Measurements from ENCODE around the gene ZYX. TPM values are rescaled to one million over a fixed set of nuclear protein-coding genes. Genes with fewer than 3 reads are reported as not detected.

Gene ZYX
- total and polyA plus RNA-seq, 2 of the 13 experiments (the other 11 are each of a cell fraction or from before 2014, with no cell fraction given): 9.9 to 13.7 TPM

DNA sequence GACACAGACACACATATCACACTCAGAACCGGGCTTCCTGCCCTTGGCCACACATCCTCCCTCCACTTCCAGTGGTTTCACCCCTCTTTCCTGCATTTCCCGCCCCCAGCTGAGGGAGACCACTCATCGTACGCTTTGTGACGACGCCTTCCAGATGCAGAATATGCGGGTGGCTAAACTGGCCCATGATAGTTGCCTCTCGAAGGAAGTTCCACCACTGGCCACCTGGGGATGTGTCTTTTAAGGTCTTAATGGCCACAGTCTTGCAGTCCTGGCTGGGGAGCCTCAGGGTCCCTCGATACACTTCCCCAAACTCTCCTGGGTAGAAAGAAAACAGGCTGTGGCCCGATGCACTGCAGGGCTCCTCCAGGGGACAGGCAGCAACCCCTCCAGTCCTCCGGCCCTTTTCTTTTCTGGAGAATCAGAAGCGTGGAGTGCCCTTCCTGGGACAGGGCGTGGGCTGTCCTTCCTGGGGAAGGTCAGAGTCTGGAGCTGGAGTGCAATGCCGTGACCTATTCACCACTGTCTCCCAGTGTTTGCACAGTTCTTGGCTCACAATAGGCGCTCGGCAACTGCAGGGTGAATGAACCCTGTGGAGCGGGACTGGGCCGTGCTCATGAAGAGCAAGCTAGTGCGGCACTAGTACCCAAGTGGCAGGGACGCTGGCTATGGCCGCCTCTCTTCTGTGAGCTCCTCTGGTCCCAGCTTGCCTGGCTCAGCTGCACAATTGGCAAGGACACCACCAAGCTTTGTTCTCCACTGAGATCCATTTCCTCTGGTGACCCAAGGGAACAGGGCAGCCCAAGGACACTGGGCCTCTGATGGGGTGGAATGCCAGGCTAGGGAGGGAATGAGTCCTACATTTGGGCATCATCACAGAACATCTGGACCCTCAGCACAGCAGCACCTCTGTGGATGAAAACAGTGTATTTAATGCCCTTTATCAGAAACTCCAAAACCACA lies 14.3 kb downstream of the ZYX start (continued):
- no peak; the same call in 1 of the 2 replicates for TF ChIP-seq ZNF670 (CRISPR knock-in tag; IDR thresholded peaks at IDR 0.05; ENCODE audit: borderline replicate concordance)
- peak; percentile 95 for TF ChIP-seq SOX5 (CRISPR knock-in tag; IDR thresholded peaks at IDR 0.05; ENCODE audit: borderline replicate concordance)
- TF ChIP-seq ZNF256 (CRISPR knock-in tag; conservative IDR thresholded peaks at IDR 0.05): no peak
- TF ChIP-seq MAF1 (CRISPR knock-in tag; IDR thresholded peaks at IDR 0.05; ENCODE audit: borderline replicate concordance): peak; percentile 70; the same call in 1 of the 2 replicates
- peak; percentile 76 for TF ChIP-seq FOXO1 (CRISPR knock-in tag; IDR thresholded peaks at IDR 0.05)
- TF ChIP-seq, protein P1, sequence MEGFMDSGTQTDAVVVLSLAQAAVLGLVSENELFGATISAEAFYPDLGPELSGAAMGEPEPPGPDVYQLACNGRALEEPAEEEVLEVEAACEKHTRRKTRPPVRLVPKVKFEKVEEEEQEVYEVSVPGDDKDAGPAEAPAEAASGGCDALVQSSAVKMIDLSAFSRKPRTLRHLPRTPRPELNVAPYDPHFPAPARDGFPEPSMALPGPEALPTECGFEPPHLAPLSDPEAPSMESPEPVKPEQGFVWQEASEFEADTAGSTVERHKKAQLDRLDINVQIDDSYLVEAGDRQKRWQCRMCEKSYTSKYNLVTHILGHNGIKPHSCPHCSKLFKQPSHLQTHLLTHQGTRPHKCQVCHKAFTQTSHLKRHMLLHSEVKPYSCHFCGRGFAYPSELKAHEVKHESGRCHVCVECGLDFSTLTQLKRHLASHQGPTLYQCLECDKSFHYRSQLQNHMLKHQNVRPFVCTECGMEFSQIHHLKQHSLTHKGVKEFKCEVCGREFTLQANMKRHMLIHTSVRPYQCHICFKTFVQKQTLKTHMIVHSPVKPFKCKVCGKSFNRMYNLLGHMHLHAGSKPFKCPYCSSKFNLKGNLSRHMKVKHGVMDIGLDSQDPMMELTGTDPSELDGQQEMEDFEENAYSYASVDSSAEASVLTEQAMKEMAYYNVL (CRISPR knock-in tag; IDR thresholded peaks at IDR 0.05; ENCODE audit: borderline replicate concordance): peak; percentile 67; the same call in 1 of the 2 replicates
- TF ChIP-seq LCORL (IDR thresholded peaks at IDR 0.05): no peak
- peak; percentile 96 for TF ChIP-seq LCORL (CRISPR knock-in tag; IDR thresholded peaks at IDR 0.05)
- no peak for TF ChIP-seq CREM (IDR thresholded peaks at IDR 0.05)
- no peak for TF ChIP-seq CREM (CRISPR knock-in tag; IDR thresholded peaks at IDR 0.05)
- TF ChIP-seq ZNF564 (CRISPR knock-in tag; IDR thresholded peaks at IDR 0.05): no peak
- TF ChIP-seq DNMT3B (CRISPR knock-in tag; conservative IDR thresholded peaks at IDR 0.05): no peak
- no peak for TF ChIP-seq NCOA1 (CRISPR knock-in tag; IDR thresholded peaks at IDR 0.05)
- TF ChIP-seq, protein P2, sequence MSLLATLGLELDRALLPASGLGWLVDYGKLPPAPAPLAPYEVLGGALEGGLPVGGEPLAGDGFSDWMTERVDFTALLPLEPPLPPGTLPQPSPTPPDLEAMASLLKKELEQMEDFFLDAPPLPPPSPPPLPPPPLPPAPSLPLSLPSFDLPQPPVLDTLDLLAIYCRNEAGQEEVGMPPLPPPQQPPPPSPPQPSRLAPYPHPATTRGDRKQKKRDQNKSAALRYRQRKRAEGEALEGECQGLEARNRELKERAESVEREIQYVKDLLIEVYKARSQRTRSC (CRISPR knock-in tag; IDR thresholded peaks at IDR 0.05; ENCODE audit: low read depth): no peak
- TF ChIP-seq, protein P3, sequence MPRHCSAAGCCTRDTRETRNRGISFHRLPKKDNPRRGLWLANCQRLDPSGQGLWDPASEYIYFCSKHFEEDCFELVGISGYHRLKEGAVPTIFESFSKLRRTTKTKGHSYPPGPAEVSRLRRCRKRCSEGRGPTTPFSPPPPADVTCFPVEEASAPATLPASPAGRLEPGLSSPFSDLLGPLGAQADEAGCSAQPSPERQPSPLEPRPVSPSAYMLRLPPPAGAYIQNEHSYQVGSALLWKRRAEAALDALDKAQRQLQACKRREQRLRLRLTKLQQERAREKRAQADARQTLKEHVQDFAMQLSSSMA (CRISPR knock-in tag; IDR thresholded peaks at IDR 0.05): no peak
- no peak for TF ChIP-seq ATAD3A (CRISPR knock-in tag; IDR thresholded peaks at IDR 0.05)
- TF ChIP-seq ZNF83 (CRISPR knock-in tag; IDR thresholded peaks at IDR 0.05; ENCODE audit: borderline replicate concordance): no peak
- TF ChIP-seq JDP2 (CRISPR knock-in tag; IDR thresholded peaks at IDR 0.05; ENCODE audit: borderline replicate concordance): no peak
- TF ChIP-seq SP5 (CRISPR knock-in tag; IDR thresholded peaks at IDR 0.05; ENCODE audit: borderline replicate concordance, low read depth): 0 out of 2 replicates have a peak, but pooled peaks have one; percentile 22
- TF ChIP-seq MATR3 (CRISPR knock-in tag; IDR thresholded peaks at IDR 0.05): no peak
- TF ChIP-seq, protein P4, sequence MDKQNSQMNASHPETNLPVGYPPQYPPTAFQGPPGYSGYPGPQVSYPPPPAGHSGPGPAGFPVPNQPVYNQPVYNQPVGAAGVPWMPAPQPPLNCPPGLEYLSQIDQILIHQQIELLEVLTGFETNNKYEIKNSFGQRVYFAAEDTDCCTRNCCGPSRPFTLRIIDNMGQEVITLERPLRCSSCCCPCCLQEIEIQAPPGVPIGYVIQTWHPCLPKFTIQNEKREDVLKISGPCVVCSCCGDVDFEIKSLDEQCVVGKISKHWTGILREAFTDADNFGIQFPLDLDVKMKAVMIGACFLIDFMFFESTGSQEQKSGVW (CRISPR knock-in tag; IDR thresholded peaks at IDR 0.05; ENCODE audit: borderline replicate concordance): no peak
- TF ChIP-seq ZNF891 (CRISPR knock-in tag; IDR thresholded peaks at IDR 0.05): no peak
- no peak for TF ChIP-seq ZNF577 (CRISPR knock-in tag; IDR thresholded peaks at IDR 0.05; ENCODE audit: borderline replicate concordance, low read depth)
- 0 out of 2 replicates have a peak, but pooled peaks have one; percentile 84 for TF ChIP-seq GLI4 (CRISPR knock-in tag; IDR thresholded peaks at IDR 0.05; ENCODE audit: borderline replicate concordance)
- TF ChIP-seq TRIM24 (CRISPR knock-in tag; IDR thresholded peaks at IDR 0.05): no peak
- TF ChIP-seq HDAC1 (CRISPR knock-in tag; IDR thresholded peaks at IDR 0.05): peak; percentile 90

Measured in HepG2 (cell line).